K562 (cell line): Measurements from ENCODE around the gene CBX8. TPM values are rescaled to one million over a fixed set of nuclear protein-coding genes. Genes with fewer than 3 reads are reported as not detected.
A peak's percentile ranks its signal among the peaks of the same experiment; 100 is the strongest.

Experiments
- ARID1B ChIP-seq: fragments of 450-650 bp; IDR thresholded peaks from 2 replicates; pipeline ENCODE4 v1.6.1; 2016; ENCODE audit warnings: antibody characterized with exemption, mild to moderate bottlenecking, inconsistent platforms
- BCL6 ChIP-seq: fragments of 250-450 bp; sonication (Bioruptor Pico); IDR thresholded peaks from 2 replicates; pipeline ENCODE4 v1.4.0; 2020
- BRCA1 ChIP-seq, 2 experiments: fragments of 450-650 bp in 1 of 2; sonication (generic) in 1 of 2; formaldehyde crosslinking in 1 of 2; IDR thresholded peaks; 2 replicates each; pipeline versions ENCODE4 v1.5.0 to v1.6.1; 2017 to 2020; ENCODE audit warnings: mild to moderate bottlenecking in 1 of 2, missing genetic modification reagents in 1 of 2
- ELK3 ChIP-seq: fragments of 450-650 bp; formaldehyde crosslinking; IDR thresholded peaks from 2 replicates; pipeline ENCODE4 v1.4.0; 2020; ENCODE audit warnings: mild to moderate bottlenecking
- ESRRA ChIP-seq: fragments of 450-650 bp; IDR thresholded peaks from 2 replicates; pipeline ENCODE4 v1.6.1; 2014; ENCODE audit warnings: low read depth, mild to moderate bottlenecking, moderate library complexity, borderline replicate concordance
- FOXK2 ChIP-seq, 2 experiments: fragments of 450-650 bp; IDR thresholded peaks in 1 of 2; conservative IDR thresholded peaks in 1 of 2; 2 replicates each; pipeline ENCODE4 v1.6.1; 2016; ENCODE audit warnings: low read depth in 2 of 2, mild to moderate bottlenecking in 1 of 2
- HDAC1 ChIP-seq, 2 experiments: fragments of 450-650 bp; IDR thresholded peaks; 2 replicates each; pipeline ENCODE4 v1.6.1; 2016 to 2017; ENCODE audit warnings: inconsistent platforms in 1 of 2, mild to moderate bottlenecking in 1 of 2, moderate library complexity in 1 of 2
- MAX ChIP-seq: sonication (generic); formaldehyde crosslinking; IDR thresholded peaks from 2 replicates; pipeline ENCODE4 v1.9.0; 2022; ENCODE audit warnings: mild to moderate bottlenecking, missing genetic modification reagents
- MTA1 ChIP-seq: fragments of 450-650 bp; IDR thresholded peaks from 2 replicates; pipeline ENCODE4 v1.6.1; 2017; ENCODE audit warnings: borderline replicate concordance
- MXD1 ChIP-seq: fragments of 250-450 bp; sonication (Bioruptor Pico); IDR thresholded peaks from 2 replicates; pipeline ENCODE4 v1.8.0; 2021; ENCODE audit warnings: borderline replicate concordance, mild to moderate bottlenecking, moderate library complexity; ENCODE audit not compliant: poor library complexity, severe bottlenecking
- MYC ChIP-seq, 2 experiments: fragments of 250-450 bp in 1 of 2; sonication (Bioruptor Pico) in 1 of 2; IDR thresholded peaks; 2 replicates each; pipeline versions ENCODE4 v1.5.1 to v1.6.1; 2012 to 2021; ENCODE audit warnings: low read depth in 2 of 2, borderline replicate concordance in 1 of 2, improper control_type of control experiment in 1 of 2, low read length in 1 of 2, mild to moderate bottlenecking in 1 of 2, moderate library complexity in 1 of 2
- NFRKB ChIP-seq: fragments of 450-650 bp; IDR thresholded peaks from 2 replicates; pipeline ENCODE4 v1.6.1; 2016; ENCODE audit warnings: low read depth
- NR4A1 ChIP-seq, 2 experiments: fragments of 250-450 bp in 1 of 2; fragments of 450-650 bp in 1 of 2; sonication (Bioruptor Pico) in 1 of 2; IDR thresholded peaks; 2 replicates each; pipeline versions ENCODE4 v1.4.0 to v1.6.1; 2016 to 2020; ENCODE audit warnings: mild to moderate bottlenecking in 2 of 2, missing compliant biosample characterization in 1 of 2, missing genetic modification characterization in 1 of 2, moderate library complexity in 1 of 2
- PHTF2 ChIP-seq: fragments of 250-450 bp; sonication (Bioruptor Pico); IDR thresholded peaks from 2 replicates; pipeline ENCODE4 v1.5.0; 2021; ENCODE audit warnings: mild to moderate bottlenecking
- RNF2 ChIP-seq: sonication (generic); IDR thresholded peaks from 2 replicates; pipeline ENCODE4 v1.6.1; 2016
- SMARCE1 ChIP-seq: fragments of 450-650 bp; IDR thresholded peaks from 2 replicates; pipeline ENCODE4 v1.7.1; 2016; ENCODE audit warnings: mild to moderate bottlenecking
- TCF3 ChIP-seq: sonication (generic); formaldehyde crosslinking; IDR thresholded peaks from 2 replicates; pipeline ENCODE4 v1.4.0; 2020; ENCODE audit warnings: mild to moderate bottlenecking, missing genetic modification reagents
- XRCC5 ChIP-seq: fragments of 200-400 bp; formaldehyde crosslinking; IDR thresholded peaks from 2 replicates; pipeline ENCODE4 v1.6.1; 2017; ENCODE audit warnings: low read depth, mild to moderate bottlenecking, low read length
- ZNF174 ChIP-seq: fragments of 250-450 bp; sonication (Bioruptor Pico); IDR thresholded peaks from 2 replicates; pipeline ENCODE4 v1.4.0; 2020; ENCODE audit warnings: mild to moderate bottlenecking
- ZNF717 ChIP-seq: fragments of 250-450 bp; sonication (Bioruptor Pico); IDR thresholded peaks from 2 replicates; pipeline ENCODE4 v1.5.0; 2021
- ZNF766 ChIP-seq: fragments of 200-800 bp; sonication (Bioruptor generic); conservative IDR thresholded peaks from 2 replicates; pipeline ENCODE4 v1.6.1; 2016; ENCODE audit warnings: missing genetic modification characterization, missing compliant biosample characterization
- ZNF830 ChIP-seq: fragments of 250-450 bp; sonication (Bioruptor Pico); IDR thresholded peaks from 2 replicates; pipeline ENCODE4 v1.5.0; 2021; ENCODE audit warnings: mild to moderate bottlenecking
- ZSCAN29 ChIP-seq: fragments of 450-650 bp; IDR thresholded peaks from 2 replicates; pipeline ENCODE4 v1.6.1; 2017
- polyA plus RNA-seq, 8 experiments: library from polyadenylated mRNA; depleted of rRNA in 4 of 8; stranded (reverse) in 5 of 8; unstranded in 3 of 8; fragments of >200 nt; fragmentation: Nextera tagmentation in 2 of 8; fragmentation: Illumina TruSeq in 1 of 8; extraction: Ambion mirVana in 2 of 8; extraction: Trizol in 1 of 8; gene quantifications; 2 replicates each; pipeline versions ENCODE4 v1.2.1 to v1.2.3, GENCODE V29; 2011 to 2014; ENCODE audit warnings: inconsistent platforms in 1 of 8, missing spikeins in 1 of 8
- total RNA-seq, 7 experiments: library from RNA; depleted of rRNA in 6 of 7; stranded (reverse); fragments of >200 nt in 6 of 7; fragmentation: Illumina TruSeq in 2 of 7; extraction: Trizol in 2 of 7; gene quantifications; 2 replicates each; pipeline versions ENCODE4 v1.2.1 to v1.2.3, GENCODE V29; 2011 to 2021; ENCODE audit warnings: low replicate concordance in 1 of 7
- TF ChIP-seq, protein P1 (sequence below): sonication (generic); formaldehyde crosslinking; IDR thresholded peaks from 2 replicates; pipeline ENCODE4 v1.8.0; 2022; ENCODE audit warnings: mild to moderate bottlenecking, missing genetic modification reagents, borderline replicate concordance

CBX8 gene
- total and polyA plus RNA-seq, 9 of the 15 experiments (the other 6 are each of a cell fraction or from before 2014, with no cell fraction given): 0.08 to 11.9 (median 2.6) TPM

DNA sequence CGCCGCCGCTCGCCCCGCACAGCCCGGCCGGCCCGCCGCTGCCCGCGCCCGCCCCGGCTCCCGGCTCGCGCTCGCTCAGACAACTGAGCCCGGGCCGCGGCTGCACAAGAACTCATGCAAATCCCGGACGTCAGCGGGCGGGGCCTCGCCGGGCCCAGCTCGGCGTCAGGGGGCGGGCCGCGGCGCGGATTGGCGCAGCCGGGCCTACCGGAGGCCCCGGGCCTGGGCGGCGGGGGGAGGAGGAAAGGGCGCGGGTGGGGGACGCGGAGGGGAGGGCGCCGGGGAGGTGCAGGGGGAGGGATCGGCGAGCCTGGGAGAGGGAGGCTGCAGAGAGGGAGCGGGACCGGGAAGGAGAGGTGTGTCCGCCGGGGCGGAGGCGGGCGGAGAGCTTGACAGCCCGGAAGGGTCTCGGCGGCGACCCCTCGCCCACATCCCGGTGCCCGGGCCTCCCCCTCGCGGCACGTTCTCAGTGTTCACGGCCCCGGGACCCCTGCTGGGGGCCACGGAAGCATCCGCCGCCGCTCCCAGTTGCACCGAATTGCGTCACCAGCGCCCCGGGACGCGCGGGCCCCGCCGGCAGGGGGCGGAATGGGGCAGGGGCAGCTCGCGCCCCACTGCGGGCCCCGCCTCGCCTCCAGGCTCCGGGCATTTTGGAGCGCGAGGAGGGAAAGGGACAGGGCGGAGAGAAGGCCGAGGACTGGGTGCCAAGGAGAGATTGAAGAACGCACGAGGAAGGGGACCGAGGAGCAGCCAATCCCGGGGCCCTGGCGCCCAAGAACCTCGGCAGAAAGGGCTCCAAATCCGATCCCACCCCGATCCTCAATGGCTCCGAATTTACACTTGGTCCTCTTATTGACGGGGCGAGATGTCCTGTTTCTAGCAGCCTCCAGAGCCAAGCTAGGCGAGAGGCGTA lies 42.7 kb upstream of the CBX8 start, which contains the start of gene CBX4 (continued):
- TF ChIP-seq MAX (peak; percentile 80), ESRRA (peak; percentile 64), ARID1B (peak; percentile 76; the same call in 1 of the 2 replicates), ZSCAN29 (no peak), BRCA1 (IDR thresholded peaks at IDR 0.05) (no peak), BRCA1 (CRISPR knock-in tag; IDR thresholded peaks at IDR 0.05) (no peak), FOXK2 (conservative IDR thresholded peaks at IDR 0.05 in 1 of 2, IDR thresholded peaks at IDR 0.05 in 1 of 2; ENCODE audit: low read depth in 2 of 2) (0 out of 4 replicates have a peak, but pooled peaks of 1 of the 2 experiments have one; percentile 11), MYC (IDR thresholded peaks at IDR 0.05; ENCODE audit: low read depth, low read length) (peak; percentile 93), MYC (CRISPR knock-in tag; IDR thresholded peaks at IDR 0.05; ENCODE audit: borderline replicate concordance, low read depth) (no peak), SMARCE1 (peak; percentile 70), ZNF717 (no peak), NFRKB (peak; percentile 82; the same call in 1 of the 2 replicates), RNF2 (peak; percentile 87), MXD1 (CRISPR knock-in tag) (no peak), MTA1 (peak; percentile 67), ZNF766 (CRISPR knock-in tag) (0 out of 2 replicates have a peak, but pooled peaks have one; percentile 75), BCL6 (CRISPR knock-in tag) (no peak), ZNF174 (CRISPR knock-in tag) (no peak), ELK3 (no peak), XRCC5 (peak; percentile 30; the same call in 1 of the 2 replicates), PHTF2 (0 out of 2 replicates have a peak, but pooled peaks have one; percentile 8), ZNF830 (CRISPR knock-in tag) (peak; percentile 94), NR4A1 (CRISPR knock-in tag; IDR thresholded peaks at IDR 0.05) (0 out of 2 replicates have a peak, but pooled peaks have one; percentile 74), NR4A1 (tag; IDR thresholded peaks at IDR 0.05) (peak; percentile 66; the same call in 1 of the 2 replicates), TCF3 (CRISPR knock-in tag) (peak; percentile 44; the same call in 1 of the 2 replicates), HDAC1 (IDR thresholded peaks at IDR 0.05) (peak in 1 of 2 experiments; percentile 82; a peak in 2 of 4 replicates)
- TF ChIP-seq, protein P1, sequence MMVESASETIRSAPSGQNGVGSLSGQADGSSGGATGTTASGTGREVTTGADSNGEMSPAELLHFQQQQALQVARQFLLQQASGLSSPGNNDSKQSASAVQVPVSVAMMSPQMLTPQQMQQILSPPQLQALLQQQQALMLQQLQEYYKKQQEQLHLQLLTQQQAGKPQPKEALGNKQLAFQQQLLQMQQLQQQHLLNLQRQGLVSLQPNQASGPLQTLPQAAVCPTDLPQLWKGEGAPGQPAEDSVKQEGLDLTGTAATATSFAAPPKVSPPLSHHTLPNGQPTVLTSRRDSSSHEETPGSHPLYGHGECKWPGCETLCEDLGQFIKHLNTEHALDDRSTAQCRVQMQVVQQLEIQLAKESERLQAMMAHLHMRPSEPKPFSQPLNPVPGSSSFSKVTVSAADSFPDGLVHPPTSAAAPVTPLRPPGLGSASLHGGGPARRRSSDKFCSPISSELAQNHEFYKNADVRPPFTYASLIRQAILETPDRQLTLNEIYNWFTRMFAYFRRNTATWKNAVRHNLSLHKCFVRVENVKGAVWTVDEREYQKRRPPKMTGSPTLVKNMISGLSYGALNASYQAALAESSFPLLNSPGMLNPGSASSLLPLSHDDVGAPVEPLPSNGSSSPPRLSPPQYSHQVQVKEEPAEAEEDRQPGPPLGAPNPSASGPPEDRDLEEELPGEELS (CRISPR knock-in tag): peak; percentile 91; the same call in 1 of the 2 replicates
